Trophoblast cell (in vitro differentiated cells and primary cell): Measurements from ENCODE around the gene ARHGDIB.

Experiments
- DNase-seq, 2 donors: peaks; one replicate each; pipeline ENCODE4 v3.0.0-alpha.2; 2016
- H2AFZ ChIP-seq: 2 replicates; pipeline ENCODE4 v1.6.1; 2013; ENCODE audit warnings: low read length, moderate library complexity, mild to moderate bottlenecking; ENCODE audit not compliant: insufficient read depth, poor library complexity
- H2AK5ac ChIP-seq: 2 replicates; pipeline ENCODE4 v1.6.1; 2013; ENCODE audit warnings: mild to moderate bottlenecking, low read length
- H2BK120ac ChIP-seq: 2 replicates; pipeline ENCODE4 v1.6.1; 2013; ENCODE audit warnings: low read length, mild to moderate bottlenecking, moderate library complexity; ENCODE audit not compliant: insufficient read depth, poor library complexity
- H2BK12ac ChIP-seq: 2 replicates; pipeline ENCODE4 v1.6.1; 2013; ENCODE audit warnings: mild to moderate bottlenecking, low read length, moderate library complexity
- H2BK5ac ChIP-seq: 2 replicates; pipeline ENCODE4 v1.6.1; 2013; ENCODE audit warnings: low read length, low read depth, moderate library complexity, mild to moderate bottlenecking; ENCODE audit not compliant: poor library complexity
- H3K14ac ChIP-seq: 2 replicates; pipeline ENCODE4 v1.6.1; 2013; ENCODE audit warnings: mild to moderate bottlenecking, low read length
- H3K18ac ChIP-seq: 2 replicates; pipeline ENCODE4 v1.6.1; 2013; ENCODE audit warnings: mild to moderate bottlenecking, low read length
- H3K23ac ChIP-seq: 2 replicates; pipeline ENCODE4 v1.6.1; 2013; ENCODE audit warnings: low read length
- H3K27ac ChIP-seq: 2 replicates; pipeline ENCODE4 v1.5.1; 2013; ENCODE audit warnings: low read depth, mild to moderate bottlenecking, inconsistent platforms, low read length, moderate library complexity
- H3K27me3 ChIP-seq: 2 replicates; pipeline ENCODE4 v1.6.1; 2013; ENCODE audit warnings: inconsistent platforms, mild to moderate bottlenecking, low read length, moderate library complexity; ENCODE audit not compliant: insufficient read depth
- H3K36me3 ChIP-seq, 2 experiments: 1 replicate in 1 of 2; 2 replicates in 1 of 2; pipeline ENCODE4 v1.6.1; 2013; ENCODE audit warnings: low read length in 2 of 2, mild to moderate bottlenecking in 2 of 2, moderate library complexity in 1 of 2; ENCODE audit not compliant: insufficient read depth in 2 of 2, control insufficient read depth in 1 of 2
- H3K4ac ChIP-seq: 2 replicates; pipeline ENCODE4 v1.6.1; 2013; ENCODE audit warnings: low read depth, mild to moderate bottlenecking, low read length, moderate library complexity
- H3K4me1 ChIP-seq, 2 experiments: 1 replicate in 1 of 2; 2 replicates in 1 of 2; pipeline ENCODE4 v1.6.1; 2013; ENCODE audit warnings: low read length in 2 of 2, mild to moderate bottlenecking in 2 of 2, moderate library complexity in 1 of 2; ENCODE audit not compliant: insufficient read depth in 2 of 2, control insufficient read depth in 1 of 2
- H3K4me2 ChIP-seq: 2 replicates; pipeline ENCODE4 v1.6.1; 2013; ENCODE audit warnings: inconsistent platforms, mild to moderate bottlenecking, low read length, moderate library complexity
- H3K4me3 ChIP-seq: 2 replicates; pipeline ENCODE4 v1.5.1; 2013; ENCODE audit warnings: mild to moderate bottlenecking, low read depth, low read length, inconsistent platforms
- H3K79me1 ChIP-seq: one replicate; pipeline ENCODE4 v1.6.1; 2013; ENCODE audit warnings: low read length
- H3K79me2 ChIP-seq: 2 replicates; pipeline ENCODE4 v1.6.1; 2013; ENCODE audit warnings: low read length, mild to moderate bottlenecking; ENCODE audit not compliant: control insufficient read depth, insufficient read depth, poor library complexity
- H3K9ac ChIP-seq: 2 replicates; pipeline ENCODE4 v1.6.1; 2013; ENCODE audit warnings: mild to moderate bottlenecking, low read length
- H3K9me3 ChIP-seq: 2 replicates; pipeline ENCODE4 v1.6.1; 2013; ENCODE audit warnings: low read depth, mild to moderate bottlenecking, control low read depth, inconsistent platforms, low read length; ENCODE audit not compliant: insufficient read depth
- H4K12ac ChIP-seq: 2 replicates; pipeline ENCODE4 v1.6.1; 2013; ENCODE audit warnings: low read depth, mild to moderate bottlenecking, low read length, moderate library complexity
- H4K8ac ChIP-seq: 2 replicates; pipeline ENCODE4 v1.6.1; 2013; ENCODE audit warnings: low read depth, mild to moderate bottlenecking, low read length, moderate library complexity
- H4K91ac ChIP-seq: one replicate; pipeline ENCODE4 v1.6.1; 2013; ENCODE audit warnings: low read depth, mild to moderate bottlenecking, low read length, moderate library complexity
- WGBS: extraction: QIAGEN DNeasy Blood & Tissue Kit; methylation state at CpG from one replicate; pipeline ENCODE4 v1.1.7; 2013; ENCODE audit warnings: missing lambda C conversion rate; ENCODE audit not compliant: insufficient read length, insufficient coverage; ENCODE audit errors: extremely low coverage; 5-methylcytosine and 5-hydroxymethylcytosine counted together

Gene ARHGDIB

GRCh38 chr12:14907953-14908352, 53.4 kb downstream of the ARHGDIB start:
- H2AK5ac ChIP-seq = no peak overlapping the region
- H3K36me3 ChIP-seq = no peaks in the 10 kb centered on the region
- H3K14ac ChIP-seq = no peak overlapping the region
- H3K4me2 ChIP-seq = no peak overlapping the region
- H3K4me3 ChIP-seq = no peak overlapping the region
- H2BK12ac ChIP-seq = no peak overlapping the region
- no peak overlapping the region for H3K27ac ChIP-seq
- DNase-seq = peak; percentile 23 to 46
- H3K23ac ChIP-seq = peak overlapping the region; percentile 63
- no peak overlapping the region for H4K12ac ChIP-seq
- no peaks in the 10 kb centered on the region for H3K79me2 ChIP-seq
- WGBS = no CpG with 5 or more reads among the region's 1 CpG
- H3K18ac ChIP-seq = no peak overlapping the region
- no peak overlapping the region for H2BK120ac ChIP-seq
- no peak overlapping the region for H4K91ac ChIP-seq
- no peak overlapping the region for H3K4ac ChIP-seq
- peaks cover 2% of the 10 kb centered on the region for H3K79me1 ChIP-seq
- no peak overlapping the region for H4K8ac ChIP-seq
- H2AFZ ChIP-seq = no peak overlapping the region
- H3K27me3 ChIP-seq = no peaks in the 10 kb centered on the region
- H3K4me1 ChIP-seq = peaks cover 0 to 4% of the 10 kb centered on the region in 2 experiments
- no peak overlapping the region for H3K9ac ChIP-seq
- no peaks in the 10 kb centered on the region for H3K9me3 ChIP-seq
- H2BK5ac ChIP-seq = no peak overlapping the region

GRCh38 chr12:14906114-14906513, 55.3 kb downstream of the ARHGDIB start:
- H3K79me1 ChIP-seq = peaks cover 2% of the 10 kb centered on the region
- H2BK12ac ChIP-seq = no peak overlapping the region
- WGBS = no CpG with 5 or more reads among the region's 5 CpGs
- H3K18ac ChIP-seq = no peak overlapping the region
- H4K12ac ChIP-seq = no peak overlapping the region
- no peak overlapping the region for H3K4ac ChIP-seq
- DNase-seq = no peak
- H2BK5ac ChIP-seq = no peak overlapping the region
- H2AFZ ChIP-seq = no peak overlapping the region
- no peaks in the 10 kb centered on the region for H3K79me2 ChIP-seq
- no peak overlapping the region for H3K4me2 ChIP-seq
- no peak overlapping the region for H3K4me3 ChIP-seq
- no peaks in the 10 kb centered on the region for H3K9me3 ChIP-seq
- no peak overlapping the region for H3K23ac ChIP-seq
- H3K4me1 ChIP-seq = peaks cover 0 to 4% of the 10 kb centered on the region in 2 experiments
- H3K14ac ChIP-seq = no peak overlapping the region
- no peak overlapping the region for H2AK5ac ChIP-seq
- H2BK120ac ChIP-seq = no peak overlapping the region
- H3K27me3 ChIP-seq = no peaks in the 10 kb centered on the region
- no peak overlapping the region for H4K8ac ChIP-seq
- no peaks in the 10 kb centered on the region for H3K36me3 ChIP-seq
- H3K9ac ChIP-seq = no peak overlapping the region
- H3K27ac ChIP-seq = no peak overlapping the region
- no peak overlapping the region for H4K91ac ChIP-seq

- no peak overlapping the region for H3K4ac ChIP-seq
These were observed 56.0 kb downstream of the ARHGDIB start for GRCh38 chr12:14905269-14906004.

GRCh38 chr12:14904854-14905253, 56.5 kb downstream of the ARHGDIB start:
- H2AFZ ChIP-seq = no peak overlapping the region
- H4K12ac ChIP-seq = no peak overlapping the region
- H3K27me3 ChIP-seq = no peaks in the 10 kb centered on the region
- no peaks in the 10 kb centered on the region for H3K9me3 ChIP-seq
- WGBS = no CpG with 5 or more reads among the region's 8 CpGs
- no peak overlapping the region for H3K18ac ChIP-seq
- no peak overlapping the region for H4K8ac ChIP-seq
- peaks cover 0 to 2% of the 10 kb centered on the region in 2 experiments for H3K4me1 ChIP-seq
- H3K4ac ChIP-seq = no peak overlapping the region
- H3K23ac ChIP-seq = no peak overlapping the region
- H3K27ac ChIP-seq = no peak overlapping the region
- no peak overlapping the region for H2AK5ac ChIP-seq
- H3K79me1 ChIP-seq = no peaks in the 10 kb centered on the region
- no peak overlapping the region for H3K9ac ChIP-seq
- H3K79me2 ChIP-seq = no peaks in the 10 kb centered on the region
- no peak overlapping the region for H3K4me3 ChIP-seq
- H3K4me2 ChIP-seq = no peak overlapping the region
- H2BK120ac ChIP-seq = no peak overlapping the region
- DNase-seq = no peak
- no peak overlapping the region for H3K14ac ChIP-seq
- H3K36me3 ChIP-seq = no peaks in the 10 kb centered on the region
- no peak overlapping the region for H2BK12ac ChIP-seq
- no peak overlapping the region for H2BK5ac ChIP-seq
- H4K91ac ChIP-seq = no peak overlapping the region

More at GRCh38 chr12:14905269-14906004, 56.0 kb downstream of the ARHGDIB start:
- Histone ChIP-seq H3K9ac (no peak overlapping the region), H3K4me2 (no peak overlapping the region), H3K79me1 (no peaks in the 10 kb centered on the region), H3K4me1 (peaks cover 0 to 2% of the 10 kb centered on the region in 2 experiments), H3K79me2 (no peaks in the 10 kb centered on the region), H4K8ac (no peak overlapping the region), H2BK12ac (no peak overlapping the region), H3K4me3 (no peak overlapping the region), H3K27ac (no peak overlapping the region), H2BK120ac (no peak overlapping the region), H4K12ac (no peak overlapping the region), H3K27me3 (no peaks in the 10 kb centered on the region), H3K23ac (no peak overlapping the region), H2BK5ac (no peak overlapping the region), H2AK5ac (no peak overlapping the region), H3K36me3 (no peaks in the 10 kb centered on the region), H2AFZ (no peak overlapping the region), H3K9me3 (no peaks in the 10 kb centered on the region), H4K91ac (no peak overlapping the region), H3K14ac (no peak overlapping the region), H3K18ac (no peak overlapping the region)
- DNase-seq = no peak
- WGBS = no CpG with 5 or more reads among the region's 5 CpGs
